ENCODE measurements around the gene BST1.

BST1 gene

DNA sequence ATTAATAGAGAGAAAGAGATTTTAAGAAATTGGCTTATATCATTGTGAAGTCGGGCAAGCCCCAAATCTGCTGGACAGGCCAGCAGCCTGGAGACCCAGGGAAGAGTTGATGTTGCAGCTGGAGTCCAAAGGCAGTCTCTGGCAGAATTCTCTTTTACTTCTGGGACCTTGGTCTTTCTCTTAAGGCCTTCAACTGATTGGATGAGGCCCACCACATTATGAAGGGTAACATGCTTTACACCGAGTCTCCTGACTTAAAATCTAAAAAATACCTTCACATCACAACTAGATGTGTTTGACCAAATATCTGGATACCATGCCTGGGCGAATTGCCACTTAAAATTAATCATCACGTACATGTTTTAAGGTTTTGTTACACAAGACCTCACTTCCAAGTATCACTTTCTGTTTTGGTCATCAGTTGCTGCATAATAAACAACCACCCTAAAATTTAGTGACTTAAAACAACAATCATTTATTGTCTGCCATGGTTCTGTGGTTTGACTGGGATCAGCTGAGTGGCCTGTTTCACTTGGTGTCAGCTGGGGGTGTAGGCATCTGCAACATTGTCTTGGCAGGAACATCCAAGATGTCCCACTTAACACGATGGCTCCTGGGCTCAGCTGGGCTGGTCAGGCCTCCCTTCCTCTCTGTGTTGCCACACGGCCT is 78.7 kb downstream of the BST1 start:
- DNase-seq = no peak
